HepG2 (cell line): ENCODE results near the gene ERRFI1. TPM values are rescaled to one million over a fixed set of nuclear protein-coding genes. Genes with fewer than 3 reads are reported as not detected.

Experiments
- ATAC-seq: fragments of 200-7000 bp; cut with Tn5 transposase; 3 replicates; pipeline ENCODE4 v1.9.1; 2020; ENCODE audit warnings: mild to moderate bottlenecking, moderate library complexity
- BruUV-seq: library from RNA; stranded (reverse); fragments of 400-500 nt; replicated peaks from 2 replicates; lab custom pipeline; 2021; lab: Mats Ljungman, UMichigan
- CTCF ChIA-PET: fragments of 300-600 bp; formaldehyde crosslinking; extraction: SDS; loops from one replicate; lab custom pipeline; 2021; ENCODE audit warnings: low total read pairs, inconsistent platforms, low intra/inter-chr PET ratio; lab: Yijun Ruan, JAX
- POLR2A ChIA-PET: fragments of 350-600 bp; sonication (Branson Sonifier 250); formaldehyde crosslinking; loops from one replicate; lab custom pipeline; 2020; ENCODE audit warnings: antibody characterized with exemption, inconsistent platforms; lab: Yijun Ruan, JAX
- DNase-seq: peaks from one replicate; pipeline ENCODE4 v3.0.0-alpha.2; 2015; ENCODE audit warnings: low spot score
- FAIRE-seq: peaks from 3 replicates; lab custom pipeline; 2011; peaks lifted over from hg19 to GRCh38; lab: Jason Lieb, UNC
- H2AFZ ChIP-seq: one replicate; pipeline ENCODE4 v1.6.1; 2011; ENCODE audit warnings: low read length, inconsistent platforms
- H3K27ac ChIP-seq: fragments of 300-600 bp; 3 replicates; pipeline ENCODE4 v1.8.0; 2011; ENCODE audit warnings: mixed run types, mild to moderate bottlenecking, mixed read lengths, low read length, inconsistent platforms; ENCODE audit not compliant: insufficient read depth; ENCODE audit errors: extremely low read length
- H3K27me3 ChIP-seq, 2 experiments: fragments of 200-600 bp in 1 of 2; 2 replicates in 1 of 2; 3 replicates in 1 of 2; pipeline versions ENCODE4 v1.6.0 to v1.8.0; 2011; ENCODE audit warnings: low read length in 2 of 2, mild to moderate bottlenecking in 2 of 2, moderate library complexity in 2 of 2, inconsistent platforms in 1 of 2; ENCODE audit not compliant: insufficient read depth in 2 of 2, control insufficient read depth in 1 of 2
- H3K36me3 ChIP-seq, 2 experiments: fragments of 200-600 bp in 1 of 2; replicated peaks in 1 of 2; 2 replicates in 1 of 2; 3 replicates in 1 of 2; pipeline versions ENCODE4 v1.5.1 to v1.8.0; 2011; ENCODE audit warnings: low read length in 2 of 2, inconsistent platforms in 1 of 2; ENCODE audit not compliant: insufficient read depth in 2 of 2, control insufficient read depth in 1 of 2
- H3K4me1 ChIP-seq: 2 replicates; pipeline ENCODE4 v1.5.1; 2012; ENCODE audit warnings: low read length, inconsistent platforms; ENCODE audit not compliant: insufficient read depth
- H3K4me2 ChIP-seq: 2 replicates; pipeline ENCODE4 v1.6.0; 2011; ENCODE audit warnings: low read depth, low read length, inconsistent platforms
- H3K4me3 ChIP-seq, 3 experiments: fragments of 200-600 bp in 1 of 3; sonication (generic), shearing (Covaris generic) in 1 of 3; replicated peaks in 1 of 3; 2 replicates each; pipeline ENCODE4 v1.5.1; 2011 to 2016; ENCODE audit warnings: low read length in 3 of 3, inconsistent platforms in 2 of 3, low read depth in 2 of 3, mild to moderate bottlenecking in 2 of 3, control low read depth in 1 of 3, mixed read lengths in 1 of 3; ENCODE audit not compliant: insufficient read depth in 1 of 3
- H3K79me2 ChIP-seq: one replicate; pipeline ENCODE4 v1.6.1; 2011; ENCODE audit warnings: low read length, inconsistent platforms; ENCODE audit not compliant: insufficient read depth
- H3K9ac ChIP-seq: 2 replicates; pipeline ENCODE4 v1.6.0; 2011; ENCODE audit warnings: mild to moderate bottlenecking, low read depth, low read length, inconsistent platforms; ENCODE audit not compliant: insufficient read depth
- H3K9me3 ChIP-seq: 2 replicates; pipeline ENCODE4 v1.5.1; 2012; ENCODE audit warnings: mild to moderate bottlenecking, low read length
- H4K20me1 ChIP-seq: 2 replicates; pipeline ENCODE4 v1.6.0; 2011; ENCODE audit warnings: inconsistent platforms, mild to moderate bottlenecking, low read length, moderate library complexity; ENCODE audit not compliant: insufficient read depth
- FIP1L1 ChIP-seq: fragments of 200-400 bp; formaldehyde crosslinking; IDR thresholded peaks from 2 replicates; pipeline ENCODE4 v1.6.1; 2018; ENCODE audit warnings: low read depth, mild to moderate bottlenecking, low read length, moderate library complexity, borderline replicate concordance; ENCODE audit not compliant: insufficient read depth
- KLF16 ChIP-seq, 2 experiments: sonication (generic) in 1 of 2; formaldehyde crosslinking in 1 of 2; IDR thresholded peaks; 2 replicates each; pipeline versions ENCODE4 v1.6.1 to v1.8.0; 2016 to 2023; ENCODE audit warnings: missing genetic modification reagents in 2 of 2, missing compliant biosample characterization in 1 of 2
- MXI1 ChIP-seq: IDR thresholded peaks from 3 replicates; pipeline ENCODE4 v1.6.1; 2012; ENCODE audit warnings: low read depth, low read length, inconsistent platforms, borderline replicate concordance
- PBX3 ChIP-seq: sonication (generic); formaldehyde crosslinking; IDR thresholded peaks from 2 replicates; pipeline ENCODE4 v1.8.1; 2023; ENCODE audit warnings: missing genetic modification reagents, inconsistent platforms, borderline replicate concordance
- PHF8 ChIP-seq: sonication (generic); formaldehyde crosslinking; IDR thresholded peaks from 2 replicates; pipeline ENCODE4 v1.5.0; 2020; ENCODE audit warnings: missing genetic modification reagents
- PRPF4 ChIP-seq: fragments of 200-400 bp; formaldehyde crosslinking; IDR thresholded peaks from 2 replicates; pipeline ENCODE4 v1.6.1; 2016; ENCODE audit warnings: low read length, low read depth; ENCODE audit not compliant: poor library complexity, severe bottlenecking
- REL ChIP-seq: sonication (generic); formaldehyde crosslinking; conservative IDR thresholded peaks from 2 replicates; pipeline ENCODE4 v1.8.0; 2022; ENCODE audit warnings: mild to moderate bottlenecking, missing genetic modification reagents, moderate library complexity
- SMARCE1 ChIP-seq: fragments of 450-650 bp; IDR thresholded peaks from 2 replicates; pipeline ENCODE4 v1.6.1; 2017; ENCODE audit warnings: borderline replicate concordance
- SUZ12 ChIP-seq: fragments of 150-350 bp; IDR thresholded peaks from 2 replicates; pipeline ENCODE4 v1.6.1; 2014; ENCODE audit warnings: low read depth, low read length
- TAF1 ChIP-seq: sonication (generic); formaldehyde crosslinking; IDR thresholded peaks from 2 replicates; pipeline ENCODE4 v1.4.0; 2020; ENCODE audit warnings: missing genetic modification reagents
- TFDP1 ChIP-seq: IDR thresholded peaks from 2 replicates; pipeline ENCODE4 v1.6.1; 2016; ENCODE audit warnings: missing compliant biosample characterization, missing genetic modification reagents, borderline replicate concordance
- THAP11 ChIP-seq: IDR thresholded peaks from 2 replicates; pipeline ENCODE4 v1.6.1; 2016; ENCODE audit warnings: missing biosample characterization, missing genetic modification reagents
- ZNF101 ChIP-seq: sonication (generic); formaldehyde crosslinking; IDR thresholded peaks from 2 replicates; pipeline ENCODE4 v1.4.0; 2020; ENCODE audit warnings: mild to moderate bottlenecking, low read depth, missing genetic modification reagents, borderline replicate concordance
- WGBS: methylation state at CpG from one replicate; pipeline ENCODE4 v1.1.6; 2017; ENCODE audit warnings: low lambda C conversion rate; 5-methylcytosine and 5-hydroxymethylcytosine counted together
- in situ Hi-C: cut with HindIII; loops from 2 replicates; pipeline ENCODE4 v1.10.0; 2017; ENCODE audit warnings: low pct_unique_long_range_greater_than_20kb; ENCODE audit not compliant: extremely low pct_ligation_motif_present
- intact Hi-C: fragments of 100-400 bp; cut with micrococcal nuclease; formaldehyde crosslinking; loops from one replicate; pipeline ENCODE4 v1.10.0; 2022; ENCODE audit not compliant: unreplicated experiment
- polyA plus RNA-seq, 8 experiments: library from polyadenylated mRNA; depleted of rRNA in 3 of 8; stranded (reverse) in 7 of 8; unstranded in 1 of 8; fragments of >200 nt; fragmentation: Illumina TruSeq in 4 of 8; extraction: Trizol in 4 of 8; gene quantifications; 2 replicates each; pipeline versions ENCODE4 v1.2.1 to v1.2.3, GENCODE V29; 2011 to 2016; ENCODE audit warnings: low read depth in 4 of 8, missing spikeins in 1 of 8, mixed read lengths in 1 of 8; ENCODE audit not compliant: insufficient read depth in 1 of 8
- total RNA-seq, 5 experiments: library from RNA; depleted of rRNA; stranded (reverse); fragments of >200 nt; fragmentation: Illumina TruSeq; extraction: Trizol; gene quantifications; 2 replicates each; pipeline ENCODE4 v1.2.3, GENCODE V29; 2016; ENCODE audit warnings: low read depth in 1 of 5
- TF ChIP-seq, protein P1 (sequence below), 2 experiments: sonication (generic) in 1 of 2; formaldehyde crosslinking in 1 of 2; IDR thresholded peaks; 2 replicates each; pipeline versions ENCODE4 v1.4.0 to v1.6.1; 2016 to 2020; ENCODE audit warnings: borderline replicate concordance in 1 of 2, low read depth in 1 of 2, mild to moderate bottlenecking in 1 of 2, missing genetic modification reagents in 1 of 2

The ERRFI1 gene
- total and polyA plus RNA-seq, 2 of the 13 experiments (the other 11 are each of a cell fraction or from before 2014, with no cell fraction given), result 84.4 to 753 TPM

- TF ChIP-seq PBX3, result no peak
- TF ChIP-seq, protein P1, sequence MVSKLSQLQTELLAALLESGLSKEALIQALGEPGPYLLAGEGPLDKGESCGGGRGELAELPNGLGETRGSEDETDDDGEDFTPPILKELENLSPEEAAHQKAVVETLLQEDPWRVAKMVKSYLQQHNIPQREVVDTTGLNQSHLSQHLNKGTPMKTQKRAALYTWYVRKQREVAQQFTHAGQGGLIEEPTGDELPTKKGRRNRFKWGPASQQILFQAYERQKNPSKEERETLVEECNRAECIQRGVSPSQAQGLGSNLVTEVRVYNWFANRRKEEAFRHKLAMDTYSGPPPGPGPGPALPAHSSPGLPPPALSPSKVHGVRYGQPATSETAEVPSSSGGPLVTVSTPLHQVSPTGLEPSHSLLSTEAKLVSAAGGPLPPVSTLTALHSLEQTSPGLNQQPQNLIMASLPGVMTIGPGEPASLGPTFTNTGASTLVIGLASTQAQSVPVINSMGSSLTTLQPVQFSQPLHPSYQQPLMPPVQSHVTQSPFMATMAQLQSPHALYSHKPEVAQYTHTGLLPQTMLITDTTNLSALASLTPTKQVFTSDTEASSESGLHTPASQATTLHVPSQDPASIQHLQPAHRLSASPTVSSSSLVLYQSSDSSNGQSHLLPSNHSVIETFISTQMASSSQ (IDR thresholded peaks at IDR 0.05; ENCODE audit: low read depth), result no peak
- TF ChIP-seq, protein P1 (CRISPR knock-in tag; IDR thresholded peaks at IDR 0.05; ENCODE audit: borderline replicate concordance), result no peak
- no peak for TF ChIP-seq REL
- TF ChIP-seq, all 625 proteins: peak for 0
These were observed 27.9 kb upstream of the ERRFI1 start (continued) for GRCh38 chr1:8053878-8054567.

DNA sequence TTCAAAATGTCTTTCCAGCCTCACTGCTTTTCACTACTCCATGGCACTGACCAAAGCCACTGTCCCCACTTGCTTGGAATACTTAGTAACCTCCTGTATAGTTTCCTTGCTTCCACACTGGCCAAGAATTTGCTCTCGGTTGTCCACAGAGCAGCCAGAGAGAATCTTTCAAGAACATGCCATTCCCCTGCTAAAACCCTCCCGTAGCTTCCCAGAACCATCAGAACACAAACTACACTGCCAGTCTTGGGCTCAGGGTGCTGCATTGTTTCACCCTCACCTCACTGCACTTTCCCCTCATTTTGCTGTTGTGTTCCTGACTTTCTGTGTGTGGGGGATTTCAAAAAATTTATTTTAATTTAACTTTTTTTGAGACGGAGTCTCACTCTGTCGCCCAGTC lies 25.5 kb upstream of the ERRFI1 start:
- in situ Hi-C loops (no loop called here), intact Hi-C loops (no loop called here)
- FAIRE-seq (no peak), ATAC-seq (no peak), DNase-seq (no peak)
- H3K4me3 ChIP-seq, result no peak overlapping the region
- H3K36me3 ChIP-seq, result no peaks in the 10 kb centered on the region
- no peaks in the 10 kb centered on the region for H3K9me3 ChIP-seq
- no peaks in the 10 kb centered on the region for H3K27me3 ChIP-seq
- H3K4me1 ChIP-seq, result peaks cover 20% of the 10 kb centered on the region
- no peak overlapping the region for H3K27ac ChIP-seq
- H3K9ac ChIP-seq, result no peak overlapping the region
- 96% methylated on average over 4 of the region's 4 CpGs for WGBS
- H2AFZ ChIP-seq, result no peak overlapping the region
- no peaks in the 10 kb centered on the region for H4K20me1 ChIP-seq
- BruUV-seq, result no TSS peak
- ChIA-PET POLR2A (no interaction called here), CTCF (no interaction called here)
- no peaks in the 10 kb centered on the region for H3K79me2 ChIP-seq
- no peak overlapping the region for H3K4me2 ChIP-seq
- TF ChIP-seq TAF1 (CRISPR knock-in tag) (no peak), SUZ12 (no peak), ZNF101 (no peak), FIP1L1 (no peak), THAP11 (CRISPR knock-in tag) (no peak), SMARCE1 (no peak), TFDP1 (no peak), MXI1 (no peak), PHF8 (no peak), KLF16 (CRISPR knock-in tag; IDR thresholded peaks at IDR 0.05) (no peak), PRPF4 (no peak)
